Activated CD8-positive, alpha-beta memory T cell treated with anti-CD3 and anti-CD28 coated beads for 48 hours (primary cell): ENCODE data around the gene GPX8.

Experiments used
- DNase-seq, 3 experiments: peaks; one replicate each; pipeline ENCODE4 v3.0.0-alpha.2; 2020; ENCODE audit warnings: low read depth in 2 of 3, low spot score in 2 of 3

The GPX8 gene

DNA sequence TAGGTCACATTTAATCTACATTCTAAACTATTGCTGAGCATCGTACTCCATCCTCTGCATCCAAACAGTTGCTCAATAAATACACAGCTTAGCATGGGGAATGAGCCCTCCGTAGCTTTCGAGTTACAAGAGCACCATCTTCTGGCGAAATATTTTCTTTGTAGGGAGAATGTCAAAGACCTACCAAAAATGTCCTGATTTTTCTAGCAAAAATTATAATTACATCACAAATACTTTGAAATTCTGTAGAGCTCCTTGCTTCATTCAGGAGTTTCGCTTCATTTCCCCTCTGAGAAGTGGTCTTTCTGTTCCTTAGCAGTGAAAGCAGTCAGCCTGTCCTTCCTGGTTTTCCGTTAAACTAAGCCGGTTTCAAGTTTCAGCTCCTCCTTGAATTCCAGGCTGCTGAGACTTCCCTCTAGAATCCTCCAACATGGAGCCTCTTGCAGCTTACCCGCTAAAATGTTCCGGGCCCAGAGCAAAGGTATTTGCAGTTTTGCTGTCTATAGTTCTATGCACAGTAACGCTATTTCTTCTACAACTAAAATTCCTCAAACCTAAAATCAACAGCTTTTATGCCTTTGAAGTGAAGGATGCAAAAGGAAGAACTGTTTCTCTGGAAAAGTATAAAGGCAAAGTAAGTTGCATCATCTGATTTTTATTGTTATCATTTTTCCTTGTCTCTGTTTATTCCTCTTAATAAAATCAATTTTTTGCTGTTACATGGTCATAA lies at the start of gene GPX8:
Gene GPX8 (plus strand): TSS at position 409 of the 730 bp plus-strand sequence. CDS start 22 bp downstream, at position 431.
- DNase-seq = no peak

GRCh38 chr5:55110217-55110616 lies 49.8 kb upstream of the GPX8 start:
- DNase-seq = no peak

GRCh38 chr5:55113327-55113726 lies 46.6 kb upstream of the GPX8 start:
- DNase-seq = no peak

GRCh38 chr5:55114061-55114460 lies 45.9 kb upstream of the GPX8 start:
- no peak for DNase-seq

- no peak for DNase-seq
Observed at GRCh38 chr5:55123365-55123764, 36.6 kb upstream of the GPX8 start.

DNA sequence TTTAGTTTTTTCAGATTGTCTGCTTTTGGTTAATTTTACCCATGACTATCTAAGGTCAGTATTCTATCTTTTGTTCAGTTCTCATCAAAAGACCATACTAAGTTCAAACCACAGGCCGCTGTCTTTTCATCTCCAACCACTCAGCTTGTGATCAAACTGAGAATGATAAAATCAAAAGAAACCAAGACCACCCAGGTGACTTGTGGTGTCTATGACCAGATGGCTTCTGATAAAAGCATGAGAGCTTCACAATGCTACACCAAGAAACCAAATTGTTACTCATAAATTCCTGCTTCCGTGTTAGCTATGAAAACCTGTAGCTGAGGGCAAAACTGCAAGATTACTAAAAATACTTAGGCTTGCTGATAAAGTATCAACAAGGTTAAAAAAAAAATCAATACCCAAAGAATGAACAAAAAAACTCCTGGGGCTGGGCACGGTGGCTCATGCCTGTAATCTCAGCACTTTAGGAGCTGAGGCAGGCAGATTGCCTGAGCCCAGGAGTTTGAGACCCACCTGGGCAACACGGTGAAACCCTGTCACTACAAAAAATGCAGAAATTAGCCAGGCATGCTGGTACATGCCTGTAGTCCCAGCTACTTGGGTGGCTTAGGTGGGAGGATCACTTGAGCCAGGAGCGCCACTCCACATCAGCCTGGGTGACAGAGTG lies 25.8 kb upstream of the GPX8 start:
- no peak for DNase-seq

- DNase-seq = no peak
Observed at GRCh38 chr5:55136521-55136920, 23.4 kb upstream of the GPX8 start.

- no peak for DNase-seq
Observed at GRCh38 chr5:55140908-55141665, 18.9 kb upstream of the GPX8 start.

DNA sequence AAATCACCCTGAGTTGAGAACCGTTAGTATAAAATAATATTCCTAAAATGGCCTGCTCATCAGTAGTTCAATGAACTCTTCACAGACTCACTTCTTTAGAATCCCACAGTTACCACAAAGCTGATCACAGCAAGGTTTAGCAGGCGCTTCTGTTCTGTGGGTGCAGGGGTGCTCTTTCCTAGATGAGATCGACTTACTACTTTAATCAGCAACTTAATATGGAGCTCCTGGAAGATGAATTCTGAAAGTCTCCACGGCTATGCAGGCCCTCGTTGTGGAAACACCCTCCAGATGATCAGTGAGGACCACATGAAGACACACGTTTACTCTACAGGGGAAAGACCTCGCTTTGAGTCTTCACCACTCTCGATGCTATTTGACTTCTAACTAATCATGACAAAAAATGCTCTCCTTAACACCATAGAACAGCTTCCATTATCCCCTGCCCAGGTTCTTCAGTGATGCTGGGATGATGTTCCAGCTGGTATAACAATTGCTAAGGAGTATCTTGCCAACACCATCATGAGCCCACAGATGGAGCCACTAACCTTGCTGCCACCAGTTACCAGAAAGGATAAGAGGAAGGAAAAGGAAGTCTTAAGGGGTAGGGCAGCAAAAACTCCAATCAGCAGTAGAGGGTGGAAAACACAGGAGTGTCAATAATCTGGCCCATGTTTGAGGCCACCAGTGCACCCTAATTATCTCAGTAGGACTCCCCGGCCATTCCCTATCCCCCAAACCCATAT lies 17.9 kb upstream of the GPX8 start:
- DNase-seq = no peak

DNA sequence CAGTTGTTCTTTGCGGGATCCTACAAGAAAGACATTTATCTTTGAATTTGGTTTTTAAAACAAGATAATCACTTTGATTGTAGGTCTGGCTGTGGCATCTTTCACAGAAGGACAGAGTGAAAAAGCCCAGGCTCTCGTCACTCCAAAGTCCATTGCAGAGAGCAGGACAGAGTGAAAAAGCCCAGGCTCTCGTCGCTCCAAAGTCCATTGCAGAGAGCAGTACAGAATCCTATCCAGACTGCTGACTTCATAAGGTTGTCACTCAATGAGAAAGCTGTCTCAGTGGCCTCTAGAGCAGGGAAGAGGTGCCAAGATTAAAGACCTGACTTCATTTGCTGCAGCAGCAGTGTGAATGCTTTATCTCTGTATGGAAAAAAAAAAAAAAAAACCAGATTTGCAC lies 16.3 kb upstream of the GPX8 start:
- no peak for DNase-seq

DNA sequence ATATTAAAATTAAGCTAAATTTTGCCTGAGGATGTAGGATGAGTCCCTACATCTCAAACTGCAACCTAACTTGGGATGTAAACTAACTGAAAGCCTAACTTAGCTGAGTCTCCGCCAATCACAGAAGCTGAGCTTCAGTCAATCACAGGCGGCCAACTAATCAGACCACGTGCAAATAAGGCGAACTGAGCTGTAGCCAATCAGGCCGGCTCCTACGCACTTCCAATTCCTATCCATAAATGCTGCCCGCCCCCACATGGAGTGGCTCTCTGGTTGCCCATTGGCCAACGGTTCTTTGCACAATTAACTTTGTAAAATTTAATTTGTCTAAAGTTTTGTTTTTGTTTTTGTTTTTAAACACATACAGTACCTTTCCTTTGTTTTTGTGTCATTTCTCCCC lies 13.9 kb upstream of the GPX8 start:
- no peak for DNase-seq

- peak; percentile 48 to 55 (median 54) for DNase-seq
Observed at GRCh38 chr5:55146543-55147151, 13.3 kb upstream of the GPX8 start.

GRCh38 chr5:55149308-55149795 lies 10.6 kb upstream of the GPX8 start:
- DNase-seq = no peak

DNA sequence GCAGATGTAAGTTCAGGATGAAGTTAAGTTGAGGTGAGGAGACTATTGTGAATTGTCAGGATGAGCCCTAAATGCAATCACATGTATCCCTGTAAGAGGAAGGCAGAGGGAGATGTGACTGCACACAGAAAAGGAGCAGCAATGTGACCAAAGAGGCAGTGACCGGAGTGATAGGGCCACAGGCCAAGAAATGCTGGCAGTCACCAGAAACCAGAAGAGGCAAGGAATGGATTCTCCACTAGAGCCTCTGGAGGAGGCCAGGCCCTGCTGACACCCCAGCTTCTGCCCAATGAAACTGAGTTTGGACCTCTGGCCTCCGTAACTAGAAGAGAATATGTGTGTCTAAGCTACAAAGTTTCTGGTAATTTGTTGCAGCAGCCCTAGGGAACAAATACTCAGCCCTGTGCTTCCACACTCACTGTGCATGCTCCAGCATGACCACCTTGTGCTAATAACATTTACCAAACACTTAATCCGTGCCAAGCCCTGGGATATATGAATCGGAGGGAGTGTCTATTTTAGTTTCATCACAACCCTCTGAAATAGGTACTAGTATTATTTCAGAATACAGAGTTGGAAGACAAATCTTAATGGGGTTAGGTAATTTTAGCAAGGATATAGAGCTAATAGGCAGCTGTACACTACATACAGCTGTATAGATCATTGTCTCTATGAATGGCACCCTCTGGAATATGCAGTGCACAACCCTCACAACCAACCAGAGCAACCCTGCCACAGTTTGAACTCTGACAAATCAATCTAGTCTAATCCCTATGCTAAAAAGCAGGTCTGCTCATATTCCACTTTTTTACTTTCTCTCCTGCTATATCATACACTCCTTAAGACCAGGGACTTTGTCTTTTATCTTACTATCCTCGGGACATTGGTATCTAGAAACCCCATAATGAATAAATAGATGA lies 7.8 kb upstream of the GPX8 start:
- no peak for DNase-seq

DNA sequence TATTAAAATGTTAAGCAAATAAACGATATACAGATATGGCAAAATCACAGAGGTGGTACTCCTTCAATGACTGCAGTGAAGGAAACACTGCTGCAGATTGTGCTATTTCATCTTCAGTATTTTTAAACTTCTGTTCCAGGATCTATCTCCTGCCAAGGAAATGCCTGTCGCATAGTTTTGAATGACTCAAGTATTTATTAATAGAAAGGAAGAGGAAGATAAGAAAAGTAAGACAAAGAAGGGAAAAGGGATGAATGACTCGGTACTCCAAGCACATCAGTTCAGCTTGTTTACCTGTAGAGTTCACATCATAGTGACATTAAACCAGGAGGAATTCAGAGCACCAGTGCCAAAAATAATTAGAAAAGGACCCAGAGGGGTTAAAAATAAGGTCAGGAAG lies 5.1 kb upstream of the GPX8 start:
- no peak for DNase-seq

- DNase-seq = no peak
Observed at GRCh38 chr5:55160493-55161209, 680 bp downstream of the GPX8 start.

GRCh38 chr5:55162666-55163065 lies 2.7 kb downstream of the GPX8 start:
- no peak for DNase-seq

- no peak for DNase-seq
Observed at GRCh38 chr5:55171471-55171870, 11.5 kb downstream of the GPX8 start.
